Fibroblast of lung (primary cell): ENCODE data around the gene ILF2. TPM values are rescaled to one million over a fixed set of nuclear protein-coding genes. Genes with fewer than 3 reads are reported as not detected.
A peak's percentile ranks its signal among the peaks of the same experiment; 100 is the strongest.
"Not testable (repeated sequence)": the region's sequence is repeated elsewhere in the genome, so short reads cannot be mapped to it uniquely, and the experiment has no call there.

Experiments used
- DNase-seq, 2 donors: peaks; one replicate each; pipeline versions ENCODE4 v3.0.0 to v3.0.0-alpha.2; 2010; ENCODE audit warnings: low read depth in 2 of 2
- H2AFZ ChIP-seq: 2 replicates; pipeline ENCODE4 v1.5.1; 2012; ENCODE audit warnings: low read length, control low read depth, inconsistent platforms
- H3K27ac ChIP-seq: 2 replicates; pipeline ENCODE4 v1.5.1; 2011; ENCODE audit warnings: low read length, control low read depth; ENCODE audit not compliant: insufficient read depth
- H3K27me3 ChIP-seq: 2 replicates; pipeline ENCODE4 v1.5.1; 2011; ENCODE audit warnings: mild to moderate bottlenecking, low read length; ENCODE audit not compliant: control insufficient read depth, insufficient read depth
- H3K36me3 ChIP-seq: 2 replicates; pipeline ENCODE4 v1.5.1; 2011; ENCODE audit warnings: low read length; ENCODE audit not compliant: control insufficient read depth, insufficient read depth
- H3K4me1 ChIP-seq: 2 replicates; pipeline ENCODE4 v1.5.1; 2011; ENCODE audit warnings: low read length; ENCODE audit not compliant: control insufficient read depth, insufficient read depth; ENCODE audit errors: extremely low read depth
- H3K4me2 ChIP-seq: 2 replicates; pipeline ENCODE4 v1.5.1; 2011; ENCODE audit warnings: low read length, control low read depth; ENCODE audit not compliant: insufficient read depth; ENCODE audit errors: extremely low read depth
- H3K4me3 ChIP-seq, 4 experiments: fragments of 200-600 bp in 1 of 4; sonication (generic) in 1 of 4; replicated peaks in 1 of 4; 2 replicates each; pipeline ENCODE4 v1.5.1; 2011 to 2016; ENCODE audit warnings: low read length in 4 of 4, low read depth in 3 of 4, mild to moderate bottlenecking in 3 of 4, control low read depth in 2 of 4, inconsistent platforms in 1 of 4, mixed read lengths in 1 of 4; ENCODE audit not compliant: insufficient read depth in 1 of 4; ENCODE audit errors: control extremely low read depth in 1 of 4
- H3K79me2 ChIP-seq: 2 replicates; pipeline ENCODE4 v1.5.1; 2012; ENCODE audit warnings: mild to moderate bottlenecking, low read length, inconsistent platforms; ENCODE audit not compliant: control insufficient read depth, insufficient read depth
- H3K9ac ChIP-seq: 2 replicates; pipeline ENCODE4 v1.5.1; 2011; ENCODE audit warnings: mild to moderate bottlenecking, low read length, control low read depth; ENCODE audit not compliant: insufficient read depth
- H3K9me3 ChIP-seq: 2 replicates; pipeline ENCODE4 v1.5.1; 2012; ENCODE audit warnings: low read depth, low read length; ENCODE audit not compliant: control insufficient read depth, insufficient read depth
- H4K20me1 ChIP-seq: 2 replicates; pipeline ENCODE4 v1.5.1; 2011; ENCODE audit warnings: low read length; ENCODE audit not compliant: control insufficient read depth, insufficient read depth; ENCODE audit errors: extremely low read depth
- EZH2 ChIP-seq: IDR thresholded peaks from 2 replicates; pipeline ENCODE4 v1.5.1; 2012; ENCODE audit warnings: low read length, control low read depth, mild to moderate bottlenecking; ENCODE audit errors: missing control alignments
- polyA minus RNA-seq: library from RNA; depleted of rRNA, polyadenylated mRNA; stranded (reverse); fragments of >200 nt; gene quantifications from 2 replicates; pipeline ENCODE4 v1.2.3, GENCODE V29; 2011; ENCODE audit warnings: low replicate concordance
- polyA plus RNA-seq, 2 donors: library from polyadenylated mRNA; depleted of rRNA in 1 of 2; stranded (reverse) in 1 of 2; unstranded in 1 of 2; fragments of >200 nt; gene quantifications; 2 replicates each; pipeline ENCODE4 v1.2.1, GENCODE V29; 2011 to 2012; ENCODE audit warnings: missing spikeins in 1 of 2
- total RNA-seq: library from RNA; depleted of rRNA; stranded (reverse); fragments of >200 nt; gene quantifications from 2 replicates; pipeline ENCODE4 v1.2.1, GENCODE V29; 2014
- TF ChIP-seq, protein P1 (sequence below), 2 donors: IDR thresholded peaks in 1 of 2; conservative IDR thresholded peaks in 1 of 2; 1 replicate in 1 of 2; 2 replicates in 1 of 2; pipeline ENCODE4 v1.5.1; 2011 to 2012; ENCODE audit warnings: low read length in 2 of 2, control low read depth in 1 of 2, inconsistent platforms in 1 of 2, low read depth in 1 of 2, mild to moderate bottlenecking in 1 of 2

The ILF2 gene
- total RNA-seq = 129 and 135 TPM in 2 replicates
- 235 and 344 TPM in 2 replicates for polyA plus RNA-seq
- 137 and 214 TPM in 2 replicates for polyA plus RNA-seq (2012)
- polyA minus RNA-seq = 141 and 203 TPM in 2 replicates

GRCh38 chr1:153670859-153671627 is at the start of gene ILF2:
ILF2 (minus strand) TSS chr1:153670993; CDS start chr1:153670922, 71 bp downstream.
- peak; percentile 100 for DNase-seq
- Histone ChIP-seq H3K4me2 (peak within 1 kb of the TSS; percentile 93), H3K9me3 (no peaks in the 10 kb centered on the region), H3K36me3 (peaks cover 11% of the 10 kb centered on the region), H3K79me2 (peaks cover 32% of the 10 kb centered on the region), H3K4me1 (peaks cover 9% of the 10 kb centered on the region), H3K9ac (peak within 1 kb of the TSS; percentile 92), H3K27me3 (no peaks in the 10 kb centered on the region), H3K27ac (peak within 1 kb of the TSS; percentile 94), H3K4me3 (peak within 1 kb of the TSS; percentile 96 to 100 (median 99)), H4K20me1 (no peaks in the 10 kb centered on the region), H2AFZ (peak within 1 kb of the TSS; percentile 68)
- TF ChIP-seq EZH2 = no peak
- TF ChIP-seq, protein P1, sequence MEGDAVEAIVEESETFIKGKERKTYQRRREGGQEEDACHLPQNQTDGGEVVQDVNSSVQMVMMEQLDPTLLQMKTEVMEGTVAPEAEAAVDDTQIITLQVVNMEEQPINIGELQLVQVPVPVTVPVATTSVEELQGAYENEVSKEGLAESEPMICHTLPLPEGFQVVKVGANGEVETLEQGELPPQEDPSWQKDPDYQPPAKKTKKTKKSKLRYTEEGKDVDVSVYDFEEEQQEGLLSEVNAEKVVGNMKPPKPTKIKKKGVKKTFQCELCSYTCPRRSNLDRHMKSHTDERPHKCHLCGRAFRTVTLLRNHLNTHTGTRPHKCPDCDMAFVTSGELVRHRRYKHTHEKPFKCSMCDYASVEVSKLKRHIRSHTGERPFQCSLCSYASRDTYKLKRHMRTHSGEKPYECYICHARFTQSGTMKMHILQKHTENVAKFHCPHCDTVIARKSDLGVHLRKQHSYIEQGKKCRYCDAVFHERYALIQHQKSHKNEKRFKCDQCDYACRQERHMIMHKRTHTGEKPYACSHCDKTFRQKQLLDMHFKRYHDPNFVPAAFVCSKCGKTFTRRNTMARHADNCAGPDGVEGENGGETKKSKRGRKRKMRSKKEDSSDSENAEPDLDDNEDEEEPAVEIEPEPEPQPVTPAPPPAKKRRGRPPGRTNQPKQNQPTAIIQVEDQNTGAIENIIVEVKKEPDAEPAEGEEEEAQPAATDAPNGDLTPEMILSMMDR (conservative IDR thresholded peaks at IDR 0.05 in 1 of 2, IDR thresholded peaks at IDR 0.05 in 1 of 2; ENCODE audit: low read depth in 1 of 2, low read length in 2 of 2) = peak; percentile 17 to 25

GRCh38 chr1:153717330-153717729 is 46.5 kb upstream of the ILF2 start:
- TF ChIP-seq EZH2 = no peak
- TF ChIP-seq, protein P1 (conservative IDR thresholded peaks at IDR 0.05 in 1 of 2, IDR thresholded peaks at IDR 0.05 in 1 of 2; ENCODE audit: low read depth in 1 of 2, low read length in 2 of 2) = no peak
- no peaks in the 10 kb centered on the region for H4K20me1 ChIP-seq
- no peaks in the 10 kb centered on the region for H3K9me3 ChIP-seq
- H3K4me3 ChIP-seq = no peak overlapping the region
- H2AFZ ChIP-seq = no peak overlapping the region
- H3K4me1 ChIP-seq = no peaks in the 10 kb centered on the region
- H3K9ac ChIP-seq = no peak overlapping the region
- H3K79me2 ChIP-seq = no peaks in the 10 kb centered on the region
- no peak overlapping the region for H3K4me2 ChIP-seq
- H3K36me3 ChIP-seq = no peaks in the 10 kb centered on the region
- H3K27me3 ChIP-seq = no peaks in the 10 kb centered on the region
- no peak for DNase-seq
- H3K27ac ChIP-seq = no peak overlapping the region

GRCh38 chr1:153716211-153716610 is 45.4 kb upstream of the ILF2 start:
- not testable (repeated sequence) for H3K4me2 ChIP-seq, H3K4me3 ChIP-seq, H3K36me3 ChIP-seq, H3K9me3 ChIP-seq, H3K27me3 ChIP-seq, H3K27ac ChIP-seq, H3K9ac ChIP-seq, DNase-seq, H3K79me2 ChIP-seq, H2AFZ ChIP-seq, H3K4me1 ChIP-seq, H4K20me1 ChIP-seq
